ENCODE data around the gene L3MBTL3. TPM values are rescaled to one million over a fixed set of nuclear protein-coding genes. Genes with fewer than 3 reads are reported as not detected.

L3MBTL3 gene
- total and polyA plus RNA-seq, 10 of the 15 experiments (the other 5 are each of a cell fraction or from before 2014, with no cell fraction given) = 0.71 to 9.4 (median 6.2) TPM

- Histone ChIP-seq H3K79me2 (ENCODE audit: control insufficient read depth, insufficient read depth, low read length) (no peaks in the 10 kb centered on the region), H3K9me3 (replicated peaks; ENCODE audit: control insufficient read depth, insufficient read depth, low read length) (no peaks in the 10 kb centered on the region), H3K4me3 (no peak overlapping the region), H3K9ac (ENCODE audit: control insufficient read depth, insufficient read depth, low read length) (no peak overlapping the region), H2AFZ (ENCODE audit: control insufficient read depth, low read depth, low read length) (no peak overlapping the region), H3K27me3 (replicated peaks in 1 of 2; ENCODE audit: control insufficient read depth in 2 of 2, insufficient read depth in 2 of 2, low read length in 1 of 2) (no peaks in the 10 kb centered on the region; a peak in 1 of 4 replicates), H4K20me1 (ENCODE audit: control insufficient read depth, insufficient read depth) (no peaks in the 10 kb centered on the region), H3K4me2 (ENCODE audit: control insufficient read depth, insufficient read depth) (no peak overlapping the region), H3K36me3 (ENCODE audit: control insufficient read depth in 2 of 2, insufficient read depth in 2 of 2, low read length in 1 of 2) (no peaks in the 10 kb centered on the region), H3K4me1 (ENCODE audit: control insufficient read depth, insufficient read depth, low read length) (no peaks in the 10 kb centered on the region), H3K27ac (ENCODE audit: control insufficient read depth, insufficient read depth) (no peak overlapping the region)
- no peak for FAIRE-seq
- CTCF ChIA-PET = interaction anchor here (1.0 kb wide), 1 partner anchor 19 kb away, joined by 3 read pairs; no protein-coding TSS in a partner anchor
- POLR2A ChIA-PET = interaction anchor here (0.6 to 0.9 kb wide), 2 partner anchors 281 to 784 kb away, joined by 3 to 5 read pairs; no protein-coding TSS in a partner anchor
- BruUV-seq (replicated peaks) = no TSS peak
- TF ChIP-seq FOS (IDR thresholded peaks at IDR 0.05; ENCODE audit: borderline replicate concordance, extremely low read depth, insufficient read length) (no peak), JUNB (IDR thresholded peaks at IDR 0.05) (no peak)
- WGBS (ENCODE audit: insufficient coverage, insufficient replicate concordance, low lambda C conversion rate, missing lambda C conversion rate) = 63% methylated on average over 6 of the region's 6 CpGs
- no peak for DNase-seq (ENCODE audit: low read depth, low spot score)
- no peak for ATAC-seq
- intact Hi-C loops (cut with micrococcal nuclease; ENCODE audit: unreplicated experiment) = no loop called here
- SMC1A ChIA-PET (ENCODE audit: uncharacterized antibody, unreplicated experiment) = no interaction called here
- in situ Hi-C loops (cut with MboI) = no loop called here
- RAD21 ChIA-PET (ENCODE audit: unreplicated experiment) = no interaction called here
These were observed 22.0 kb upstream of the L3MBTL3 start for GRCh38 chr6:129996387-129996786.

- no peaks in the 10 kb centered on the region for H3K9me3 ChIP-seq (replicated peaks; ENCODE audit: control insufficient read depth, insufficient read depth, low read length)
- in situ Hi-C loops (cut with MboI) (no loop called here), intact Hi-C loops (cut with micrococcal nuclease; ENCODE audit: unreplicated experiment) (no loop called here)
- POLR2A ChIA-PET = no interaction called here
- no peaks in the 10 kb centered on the region for H3K79me2 ChIP-seq (ENCODE audit: control insufficient read depth, insufficient read depth, low read length)
- H2AFZ ChIP-seq (ENCODE audit: control insufficient read depth, low read depth, low read length) = no peak overlapping the region
- SMC1A ChIA-PET (ENCODE audit: uncharacterized antibody, unreplicated experiment) = interaction anchor here (1.0 to 1.4 kb wide), 3 partner anchors 17 to 54 kb away, joined by 3 to 4 read pairs (median 3); no protein-coding TSS in a partner anchor
- peaks cover 0 to 3% of the 10 kb centered on the region in 2 experiments; a peak in 2 of 4 replicates for H3K27me3 ChIP-seq (replicated peaks in 1 of 2; ENCODE audit: control insufficient read depth in 2 of 2, insufficient read depth in 2 of 2, low read length in 1 of 2)
- ATAC-seq = no peak
- no peak overlapping the region for H3K4me2 ChIP-seq (ENCODE audit: control insufficient read depth, insufficient read depth)
- WGBS (ENCODE audit: insufficient coverage, insufficient replicate concordance, low lambda C conversion rate, missing lambda C conversion rate) = 45% methylated on average over 4 of the region's 4 CpGs
- CTCF ChIA-PET = no interaction called here
- H3K27ac ChIP-seq (ENCODE audit: control insufficient read depth, insufficient read depth) = no peak overlapping the region
- H3K4me1 ChIP-seq (ENCODE audit: control insufficient read depth, insufficient read depth, low read length) = no peaks in the 10 kb centered on the region
- no peak overlapping the region for H3K9ac ChIP-seq (ENCODE audit: control insufficient read depth, insufficient read depth, low read length)
- no peak for DNase-seq (ENCODE audit: low read depth, low spot score)
- FAIRE-seq = no peak
- BruUV-seq (replicated peaks) = no TSS peak
- H3K4me3 ChIP-seq = no peak overlapping the region
- H3K36me3 ChIP-seq (ENCODE audit: control insufficient read depth in 2 of 2, insufficient read depth in 2 of 2, low read length in 1 of 2) = no peaks in the 10 kb centered on the region
- H4K20me1 ChIP-seq (ENCODE audit: control insufficient read depth, insufficient read depth) = no peaks in the 10 kb centered on the region
- RAD21 ChIA-PET (ENCODE audit: unreplicated experiment) = no interaction called here
- no peak for TF ChIP-seq ZNF207 (IDR thresholded peaks at IDR 0.05; ENCODE audit: borderline replicate concordance)
- TF ChIP-seq SUPT20H (IDR thresholded peaks at IDR 0.05; ENCODE audit: borderline replicate concordance, control insufficient read depth, low read depth, low read length) = no peak
- TF ChIP-seq RAD51 (IDR thresholded peaks at IDR 0.05) = no peak
- no peak for TF ChIP-seq SRF (IDR thresholded peaks at IDR 0.05; ENCODE audit: low read depth in 2 of 2, low read length in 2 of 2)
- TF ChIP-seq CBFB (IDR thresholded peaks at IDR 0.05; ENCODE audit: low read depth) = no peak
- no peak for TF ChIP-seq PKNOX1 (IDR thresholded peaks at IDR 0.05)
- no peak for TF ChIP-seq MYC (IDR thresholded peaks at IDR 0.05; ENCODE audit: insufficient read depth, insufficient read length, insufficient replicate concordance, low read length, severe bottlenecking)
- no peak for TF ChIP-seq HSF1 (IDR thresholded peaks at IDR 0.05; ENCODE audit: low read depth, low read length)
- no peak for TF ChIP-seq IKZF1 (conservative IDR thresholded peaks at IDR 0.05)
- no peak for TF ChIP-seq HDGF (IDR thresholded peaks at IDR 0.05)
- TF ChIP-seq ZNF217 (IDR thresholded peaks at IDR 0.05) = no peak
These were observed 17.6 kb upstream of the L3MBTL3 start for GRCh38 chr6:130000526-130001421.
